HepG2 (cell line): Measurements from ENCODE around the gene MED1. TPM values are rescaled to one million over a fixed set of nuclear protein-coding genes. Genes with fewer than 3 reads are reported as not detected.

Experiments used
- BORCS8-MEF2B ChIP-seq: sonication (generic); formaldehyde crosslinking; IDR thresholded peaks from 2 replicates; pipeline ENCODE4 v1.8.0; 2022; ENCODE audit warnings: mild to moderate bottlenecking, missing genetic modification reagents
- CAMTA2 ChIP-seq: sonication (generic); formaldehyde crosslinking; IDR thresholded peaks from 2 replicates; pipeline ENCODE4 v1.4.0; 2020; ENCODE audit warnings: mild to moderate bottlenecking, missing genetic modification reagents, borderline replicate concordance
- FOXP1 ChIP-seq, 2 experiments: fragments of 450-650 bp in 1 of 2; IDR thresholded peaks; 2 replicates each; pipeline ENCODE4 v1.6.1; 2017 to 2018; ENCODE audit warnings: antibody characterized with exemption in 1 of 2
- JUNB ChIP-seq: sonication (generic); formaldehyde crosslinking; IDR thresholded peaks from 2 replicates; pipeline ENCODE4 v1.8.0; 2022; ENCODE audit warnings: missing genetic modification reagents, mild to moderate bottlenecking, borderline replicate concordance
- KDM3A ChIP-seq: IDR thresholded peaks from 2 replicates; pipeline ENCODE4 v1.6.1; 2018; ENCODE audit warnings: low read depth, missing compliant biosample characterization
- KLF13 ChIP-seq: sonication (generic); formaldehyde crosslinking; IDR thresholded peaks from 2 replicates; pipeline ENCODE4 v1.4.0; 2020; ENCODE audit warnings: mild to moderate bottlenecking, missing genetic modification reagents
- NPAS2 ChIP-seq: sonication (generic); formaldehyde crosslinking; IDR thresholded peaks from 2 replicates; pipeline ENCODE4 v1.8.0; 2022; ENCODE audit warnings: mild to moderate bottlenecking, missing genetic modification reagents, borderline replicate concordance
- NR2F6 ChIP-seq, 2 experiments: IDR thresholded peaks; 2 replicates each; pipeline ENCODE4 v1.6.1; 2016; ENCODE audit warnings: antibody characterized with exemption in 1 of 2, mild to moderate bottlenecking in 1 of 2
- PHF20 ChIP-seq: sonication (generic); formaldehyde crosslinking; IDR thresholded peaks from 2 replicates; pipeline ENCODE4 v1.5.0; 2020; ENCODE audit warnings: mild to moderate bottlenecking, missing genetic modification reagents
- RARG ChIP-seq: sonication (generic); formaldehyde crosslinking; IDR thresholded peaks from 2 replicates; pipeline ENCODE4 v1.4.0; 2020; ENCODE audit warnings: low read depth, mild to moderate bottlenecking, missing genetic modification reagents
- SAP130 ChIP-seq: IDR thresholded peaks from 2 replicates; pipeline ENCODE4 v1.6.1; 2016; ENCODE audit warnings: low read depth
- SOX6 ChIP-seq, 2 experiments: fragments of 450-650 bp in 1 of 2; sonication (generic) in 1 of 2; formaldehyde crosslinking in 1 of 2; IDR thresholded peaks; 2 replicates each; pipeline versions ENCODE4 v1.4.0 to v1.6.1; 2017 to 2020; ENCODE audit warnings: antibody characterized with exemption in 1 of 2, mild to moderate bottlenecking in 1 of 2, missing genetic modification reagents in 1 of 2
- TBP ChIP-seq: sonication (generic); formaldehyde crosslinking; IDR thresholded peaks from 2 replicates; pipeline ENCODE4 v1.5.0; 2020; ENCODE audit warnings: missing genetic modification reagents
- THAP11 ChIP-seq: IDR thresholded peaks from 2 replicates; pipeline ENCODE4 v1.6.1; 2016; ENCODE audit warnings: missing biosample characterization, missing genetic modification reagents
- ZFAT ChIP-seq: sonication (generic); formaldehyde crosslinking; conservative IDR thresholded peaks from 2 replicates; pipeline ENCODE4 v1.8.1; 2023; ENCODE audit warnings: missing genetic modification reagents, inconsistent platforms
- ZFX ChIP-seq: sonication (generic); formaldehyde crosslinking; IDR thresholded peaks from 2 replicates; pipeline ENCODE4 v1.4.0; 2020; ENCODE audit warnings: mild to moderate bottlenecking, low read depth, missing genetic modification reagents, moderate library complexity
- ZMYM3 ChIP-seq: sonication (generic); formaldehyde crosslinking; IDR thresholded peaks from 2 replicates; pipeline ENCODE4 v1.5.1; 2020; ENCODE audit warnings: mild to moderate bottlenecking, missing genetic modification reagents
- ZNF207 ChIP-seq: fragments of 450-650 bp; IDR thresholded peaks from 2 replicates; pipeline ENCODE4 v1.6.1; 2016; ENCODE audit warnings: antibody characterized with exemption, borderline replicate concordance
- ZNF235 ChIP-seq: sonication (generic); formaldehyde crosslinking; IDR thresholded peaks from 2 replicates; pipeline ENCODE4 v1.8.1; 2023; ENCODE audit warnings: mild to moderate bottlenecking, missing genetic modification reagents, borderline replicate concordance
- ZNF33A ChIP-seq: sonication (generic); formaldehyde crosslinking; IDR thresholded peaks from 2 replicates; pipeline ENCODE4 v1.5.1; 2020; ENCODE audit warnings: missing genetic modification reagents, mild to moderate bottlenecking, moderate library complexity, borderline replicate concordance
- ZNF383 ChIP-seq: sonication (generic); formaldehyde crosslinking; IDR thresholded peaks from 2 replicates; pipeline ENCODE4 v1.4.0; 2020; ENCODE audit warnings: missing genetic modification reagents, mild to moderate bottlenecking, borderline replicate concordance
- ZNF430 ChIP-seq: sonication (generic); formaldehyde crosslinking; IDR thresholded peaks from 2 replicates; pipeline ENCODE4 v1.9.0; 2021; ENCODE audit warnings: mild to moderate bottlenecking, missing genetic modification reagents
- ZNF460 ChIP-seq: sonication (generic); formaldehyde crosslinking; IDR thresholded peaks from 2 replicates; pipeline ENCODE4 v1.5.1; 2020; ENCODE audit warnings: missing genetic modification reagents, mild to moderate bottlenecking, borderline replicate concordance
- ZNF576 ChIP-seq: sonication (generic); formaldehyde crosslinking; IDR thresholded peaks from 2 replicates; pipeline ENCODE4 v1.4.0; 2020; ENCODE audit warnings: mild to moderate bottlenecking, missing genetic modification reagents
- ZNF605 ChIP-seq: sonication (generic); formaldehyde crosslinking; IDR thresholded peaks from 2 replicates; pipeline ENCODE4 v1.8.0; 2022; ENCODE audit warnings: mild to moderate bottlenecking, missing genetic modification reagents
- ZNF776 ChIP-seq: sonication (generic); formaldehyde crosslinking; IDR thresholded peaks from 2 replicates; pipeline ENCODE4 v1.4.0; 2020; ENCODE audit warnings: mild to moderate bottlenecking, missing genetic modification reagents
- ZNF790 ChIP-seq: sonication (generic); formaldehyde crosslinking; IDR thresholded peaks from 2 replicates; pipeline ENCODE4 v1.8.0; 2022; ENCODE audit warnings: missing genetic modification reagents, mild to moderate bottlenecking, borderline replicate concordance
- polyA plus RNA-seq, 8 experiments: library from polyadenylated mRNA; depleted of rRNA in 3 of 8; stranded (reverse) in 7 of 8; unstranded in 1 of 8; fragments of >200 nt; fragmentation: Illumina TruSeq in 4 of 8; extraction: Trizol in 4 of 8; gene quantifications; 2 replicates each; pipeline versions ENCODE4 v1.2.1 to v1.2.3, GENCODE V29; 2011 to 2016; ENCODE audit warnings: low read depth in 4 of 8, missing spikeins in 1 of 8, mixed read lengths in 1 of 8; ENCODE audit not compliant: insufficient read depth in 1 of 8
- total RNA-seq, 5 experiments: library from RNA; depleted of rRNA; stranded (reverse); fragments of >200 nt; fragmentation: Illumina TruSeq; extraction: Trizol; gene quantifications; 2 replicates each; pipeline ENCODE4 v1.2.3, GENCODE V29; 2016; ENCODE audit warnings: low read depth in 1 of 5
- TF ChIP-seq, protein P1 (sequence below): sonication (generic); formaldehyde crosslinking; IDR thresholded peaks from 2 replicates; pipeline ENCODE4 v1.5.1; 2020; ENCODE audit warnings: missing genetic modification reagents, mild to moderate bottlenecking, borderline replicate concordance
- TF ChIP-seq, protein P2 (sequence below): fragments of 450-650 bp; IDR thresholded peaks from 2 replicates; pipeline ENCODE4 v1.6.1; 2016

The MED1 gene
- total and polyA plus RNA-seq, 2 of the 13 experiments (the other 11 are each of a cell fraction or from before 2014, with no cell fraction given), result 37.5 to 40.1 TPM

DNA sequence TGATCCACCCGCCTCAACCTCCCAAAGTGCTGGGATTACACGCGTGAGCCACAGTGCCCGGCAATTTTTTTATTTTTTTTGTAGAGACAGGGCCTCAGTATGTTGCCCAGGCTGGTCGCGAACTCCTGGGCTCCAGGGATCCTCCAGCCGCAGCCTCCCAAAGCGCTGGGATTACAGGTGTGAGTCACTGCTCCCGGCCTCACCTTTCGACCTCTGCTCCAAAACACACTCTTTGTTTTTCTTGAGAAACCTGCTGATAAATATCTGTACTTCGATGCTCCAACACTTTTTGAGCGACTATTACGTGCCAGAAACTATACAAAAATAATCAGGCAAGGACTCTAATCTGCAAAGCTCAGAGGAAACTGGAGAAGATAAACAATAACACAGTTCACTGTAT lies 1.0 kb downstream of the MED1 start (continued):
- TF ChIP-seq SOX6 (IDR thresholded peaks at IDR 0.05) (no peak), SOX6 (CRISPR knock-in tag; IDR thresholded peaks at IDR 0.05) (0 out of 2 replicates have a peak, but pooled peaks have one; percentile 18), NPAS2 (no peak), TBP (no peak), KDM3A (0 out of 2 replicates have a peak, but pooled peaks have one; percentile 23), ZNF235 (CRISPR knock-in tag) (no peak), FOXP1 (IDR thresholded peaks at IDR 0.05) (no peak), FOXP1 (CRISPR knock-in tag; IDR thresholded peaks at IDR 0.05) (peak; percentile 53; the same call in 1 of the 2 replicates), ZNF33A (CRISPR knock-in tag) (no peak), SAP130 (CRISPR knock-in tag) (peak; percentile 48; the same call in 1 of the 2 replicates), JUNB (CRISPR knock-in tag) (no peak), ZNF383 (CRISPR knock-in tag) (no peak), ZFAT (CRISPR knock-in tag) (no peak), PHF20 (no peak), BORCS8-MEF2B (CRISPR knock-in tag) (no peak), ZMYM3 (CRISPR knock-in tag) (peak; percentile 82), RARG (no peak), THAP11 (CRISPR knock-in tag) (no peak), ZNF576 (CRISPR knock-in tag) (no peak), KLF13 (CRISPR knock-in tag) (no peak), ZNF430 (no peak), NR2F6 (IDR thresholded peaks at IDR 0.05) (peak; percentile 76), NR2F6 (CRISPR knock-in tag; IDR thresholded peaks at IDR 0.05) (peak; percentile 84), ZNF207 (no peak), ZNF776 (CRISPR knock-in tag) (no peak), ZNF790 (no peak), CAMTA2 (CRISPR knock-in tag) (no peak), ZNF605 (no peak), ZNF460 (no peak), ZFX (CRISPR knock-in tag) (no peak)
- TF ChIP-seq, protein P1, sequence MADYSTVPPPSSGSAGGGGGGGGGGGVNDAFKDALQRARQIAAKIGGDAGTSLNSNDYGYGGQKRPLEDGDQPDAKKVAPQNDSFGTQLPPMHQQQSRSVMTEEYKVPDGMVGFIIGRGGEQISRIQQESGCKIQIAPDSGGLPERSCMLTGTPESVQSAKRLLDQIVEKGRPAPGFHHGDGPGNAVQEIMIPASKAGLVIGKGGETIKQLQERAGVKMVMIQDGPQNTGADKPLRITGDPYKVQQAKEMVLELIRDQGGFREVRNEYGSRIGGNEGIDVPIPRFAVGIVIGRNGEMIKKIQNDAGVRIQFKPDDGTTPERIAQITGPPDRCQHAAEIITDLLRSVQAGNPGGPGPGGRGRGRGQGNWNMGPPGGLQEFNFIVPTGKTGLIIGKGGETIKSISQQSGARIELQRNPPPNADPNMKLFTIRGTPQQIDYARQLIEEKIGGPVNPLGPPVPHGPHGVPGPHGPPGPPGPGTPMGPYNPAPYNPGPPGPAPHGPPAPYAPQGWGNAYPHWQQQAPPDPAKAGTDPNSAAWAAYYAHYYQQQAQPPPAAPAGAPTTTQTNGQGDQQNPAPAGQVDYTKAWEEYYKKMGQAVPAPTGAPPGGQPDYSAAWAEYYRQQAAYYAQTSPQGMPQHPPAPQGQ (CRISPR knock-in tag), result no peak
- TF ChIP-seq, protein P2, sequence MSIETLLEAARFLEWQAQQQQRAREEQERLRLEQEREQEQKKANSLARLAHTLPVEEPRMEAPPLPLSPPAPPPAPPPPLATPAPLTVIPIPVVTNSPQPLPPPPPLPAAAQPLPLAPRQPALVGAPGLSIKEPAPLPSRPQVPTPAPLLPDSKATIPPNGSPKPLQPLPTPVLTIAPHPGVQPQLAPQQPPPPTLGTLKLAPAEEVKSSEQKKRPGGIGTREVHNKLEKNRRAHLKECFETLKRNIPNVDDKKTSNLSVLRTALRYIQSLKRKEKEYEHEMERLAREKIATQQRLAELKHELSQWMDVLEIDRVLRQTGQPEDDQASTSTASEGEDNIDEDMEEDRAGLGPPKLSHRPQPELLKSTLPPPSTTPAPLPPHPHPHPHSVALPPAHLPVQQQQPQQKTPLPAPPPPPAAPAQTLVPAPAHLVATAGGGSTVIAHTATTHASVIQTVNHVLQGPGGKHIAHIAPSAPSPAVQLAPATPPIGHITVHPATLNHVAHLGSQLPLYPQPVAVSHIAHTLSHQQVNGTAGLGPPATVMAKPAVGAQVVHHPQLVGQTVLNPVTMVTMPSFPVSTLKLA, result no peak
